ENCODE results near the gene FBXL19. TPM values are rescaled to one million over a fixed set of nuclear protein-coding genes. Genes with fewer than 3 reads are reported as not detected.
A peak's percentile ranks its signal among the peaks of the same experiment; 100 is the strongest.

Gene FBXL19
- total and polyA plus RNA-seq, 2 of the 13 experiments (the other 11 are each of a cell fraction or from before 2014, with no cell fraction given) = 6.0 to 13.7 TPM

DNA sequence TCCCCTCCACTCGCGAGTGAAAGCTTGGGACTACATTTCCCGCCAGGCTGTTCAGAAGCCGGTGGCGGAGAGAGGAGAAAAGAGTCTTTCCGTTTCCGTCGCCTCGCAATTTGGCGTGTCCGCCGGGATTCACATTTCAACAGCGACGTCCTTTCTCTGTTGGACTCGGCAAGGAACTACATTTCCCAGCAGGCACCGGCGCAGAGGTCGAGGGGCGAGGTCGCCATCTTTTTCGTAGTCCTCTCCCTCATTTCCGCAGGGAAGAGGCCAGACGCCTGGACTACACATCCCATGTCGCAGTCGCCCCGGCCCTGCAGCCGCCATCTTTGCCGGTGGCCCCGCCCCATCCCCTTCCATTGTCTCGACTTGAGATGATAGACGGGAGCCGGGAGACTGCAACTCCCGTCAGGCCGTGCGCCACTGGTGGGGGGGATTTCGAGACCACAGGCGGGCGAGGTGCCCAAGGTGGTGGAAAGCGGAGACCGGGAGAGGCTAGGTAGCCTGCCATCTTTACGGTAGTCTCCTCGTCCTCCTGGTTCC lies 882 bp upstream of the FBXL19 start (continued):
- TF ChIP-seq, protein P1, sequence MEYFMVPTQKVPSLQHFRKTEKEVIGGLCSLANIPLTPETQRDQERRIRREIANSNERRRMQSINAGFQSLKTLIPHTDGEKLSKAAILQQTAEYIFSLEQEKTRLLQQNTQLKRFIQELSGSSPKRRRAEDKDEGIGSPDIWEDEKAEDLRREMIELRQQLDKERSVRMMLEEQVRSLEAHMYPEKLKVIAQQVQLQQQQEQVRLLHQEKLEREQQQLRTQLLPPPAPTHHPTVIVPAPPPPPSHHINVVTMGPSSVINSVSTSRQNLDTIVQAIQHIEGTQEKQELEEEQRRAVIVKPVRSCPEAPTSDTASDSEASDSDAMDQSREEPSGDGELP (IDR thresholded peaks at IDR 0.05; ENCODE audit: borderline replicate concordance, low read depth) = no peak; the same call in 1 of the 2 replicates
- TF ChIP-seq ZNF317 (CRISPR knock-in tag; IDR thresholded peaks at IDR 0.05) (peak; percentile 90; the same call in 1 of the 2 replicates), ZNF605 (CRISPR knock-in tag; IDR thresholded peaks at IDR 0.05) (peak; percentile 92), HIVEP1 (CRISPR knock-in tag; IDR thresholded peaks at IDR 0.05) (peak; percentile 77), ZSCAN9 (CRISPR knock-in tag; IDR thresholded peaks at IDR 0.05; ENCODE audit: borderline replicate concordance) (no peak), JARID2 (CRISPR knock-in tag; IDR thresholded peaks at IDR 0.05; ENCODE audit: insufficient replicate concordance) (no peak), CBX5 (CRISPR knock-in tag; IDR thresholded peaks at IDR 0.05; ENCODE audit: borderline replicate concordance) (peak; percentile 33; the same call in 1 of the 2 replicates), ZNF124 (CRISPR knock-in tag; IDR thresholded peaks at IDR 0.05) (0 out of 2 replicates have a peak, but pooled peaks have one; percentile 13), HCFC1 (IDR thresholded peaks at IDR 0.05; ENCODE audit: low read depth, low read length) (peak; percentile 98), TGIF2 (CRISPR knock-in tag; IDR thresholded peaks at IDR 0.05) (no peak), BORCS8-MEF2B (CRISPR knock-in tag; IDR thresholded peaks at IDR 0.05) (no peak; the same call in 1 of the 2 replicates), ZKSCAN8 (CRISPR knock-in tag; IDR thresholded peaks at IDR 0.05; ENCODE audit: borderline replicate concordance) (peak; percentile 30; the same call in 1 of the 2 replicates), NFKB2 (CRISPR knock-in tag; IDR thresholded peaks at IDR 0.05; ENCODE audit: borderline replicate concordance) (no peak)
- TF ChIP-seq, protein P2, sequence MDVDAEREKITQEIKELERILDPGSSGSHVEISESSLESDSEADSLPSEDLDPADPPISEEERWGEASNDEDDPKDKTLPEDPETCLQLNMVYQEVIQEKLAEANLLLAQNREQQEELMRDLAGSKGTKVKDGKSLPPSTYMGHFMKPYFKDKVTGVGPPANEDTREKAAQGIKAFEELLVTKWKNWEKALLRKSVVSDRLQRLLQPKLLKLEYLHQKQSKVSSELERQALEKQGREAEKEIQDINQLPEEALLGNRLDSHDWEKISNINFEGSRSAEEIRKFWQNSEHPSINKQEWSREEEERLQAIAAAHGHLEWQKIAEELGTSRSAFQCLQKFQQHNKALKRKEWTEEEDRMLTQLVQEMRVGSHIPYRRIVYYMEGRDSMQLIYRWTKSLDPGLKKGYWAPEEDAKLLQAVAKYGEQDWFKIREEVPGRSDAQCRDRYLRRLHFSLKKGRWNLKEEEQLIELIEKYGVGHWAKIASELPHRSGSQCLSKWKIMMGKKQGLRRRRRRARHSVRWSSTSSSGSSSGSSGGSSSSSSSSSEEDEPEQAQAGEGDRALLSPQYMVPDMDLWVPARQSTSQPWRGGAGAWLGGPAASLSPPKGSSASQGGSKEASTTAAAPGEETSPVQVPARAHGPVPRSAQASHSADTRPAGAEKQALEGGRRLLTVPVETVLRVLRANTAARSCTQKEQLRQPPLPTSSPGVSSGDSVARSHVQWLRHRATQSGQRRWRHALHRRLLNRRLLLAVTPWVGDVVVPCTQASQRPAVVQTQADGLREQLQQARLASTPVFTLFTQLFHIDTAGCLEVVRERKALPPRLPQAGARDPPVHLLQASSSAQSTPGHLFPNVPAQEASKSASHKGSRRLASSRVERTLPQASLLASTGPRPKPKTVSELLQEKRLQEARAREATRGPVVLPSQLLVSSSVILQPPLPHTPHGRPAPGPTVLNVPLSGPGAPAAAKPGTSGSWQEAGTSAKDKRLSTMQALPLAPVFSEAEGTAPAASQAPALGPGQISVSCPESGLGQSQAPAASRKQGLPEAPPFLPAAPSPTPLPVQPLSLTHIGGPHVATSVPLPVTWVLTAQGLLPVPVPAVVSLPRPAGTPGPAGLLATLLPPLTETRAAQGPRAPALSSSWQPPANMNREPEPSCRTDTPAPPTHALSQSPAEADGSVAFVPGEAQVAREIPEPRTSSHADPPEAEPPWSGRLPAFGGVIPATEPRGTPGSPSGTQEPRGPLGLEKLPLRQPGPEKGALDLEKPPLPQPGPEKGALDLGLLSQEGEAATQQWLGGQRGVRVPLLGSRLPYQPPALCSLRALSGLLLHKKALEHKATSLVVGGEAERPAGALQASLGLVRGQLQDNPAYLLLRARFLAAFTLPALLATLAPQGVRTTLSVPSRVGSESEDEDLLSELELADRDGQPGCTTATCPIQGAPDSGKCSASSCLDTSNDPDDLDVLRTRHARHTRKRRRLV (CRISPR knock-in tag; IDR thresholded peaks at IDR 0.05) = peak; percentile 87; the same call in 1 of the 2 replicates
- TF ChIP-seq, protein P3, sequence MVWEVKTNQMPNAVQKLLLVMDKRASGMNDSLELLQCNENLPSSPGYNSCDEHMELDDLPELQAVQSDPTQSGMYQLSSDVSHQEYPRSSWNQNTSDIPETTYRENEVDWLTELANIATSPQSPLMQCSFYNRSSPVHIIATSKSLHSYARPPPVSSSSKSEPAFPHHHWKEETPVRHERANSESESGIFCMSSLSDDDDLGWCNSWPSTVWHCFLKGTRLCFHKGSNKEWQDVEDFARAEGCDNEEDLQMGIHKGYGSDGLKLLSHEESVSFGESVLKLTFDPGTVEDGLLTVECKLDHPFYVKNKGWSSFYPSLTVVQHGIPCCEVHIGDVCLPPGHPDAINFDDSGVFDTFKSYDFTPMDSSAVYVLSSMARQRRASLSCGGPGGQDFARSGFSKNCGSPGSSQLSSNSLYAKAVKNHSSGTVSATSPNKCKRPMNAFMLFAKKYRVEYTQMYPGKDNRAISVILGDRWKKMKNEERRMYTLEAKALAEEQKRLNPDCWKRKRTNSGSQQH (CRISPR knock-in tag; IDR thresholded peaks at IDR 0.05; ENCODE audit: low read depth) = no peak; the same call in 1 of the 2 replicates
- TF ChIP-seq, protein P4, sequence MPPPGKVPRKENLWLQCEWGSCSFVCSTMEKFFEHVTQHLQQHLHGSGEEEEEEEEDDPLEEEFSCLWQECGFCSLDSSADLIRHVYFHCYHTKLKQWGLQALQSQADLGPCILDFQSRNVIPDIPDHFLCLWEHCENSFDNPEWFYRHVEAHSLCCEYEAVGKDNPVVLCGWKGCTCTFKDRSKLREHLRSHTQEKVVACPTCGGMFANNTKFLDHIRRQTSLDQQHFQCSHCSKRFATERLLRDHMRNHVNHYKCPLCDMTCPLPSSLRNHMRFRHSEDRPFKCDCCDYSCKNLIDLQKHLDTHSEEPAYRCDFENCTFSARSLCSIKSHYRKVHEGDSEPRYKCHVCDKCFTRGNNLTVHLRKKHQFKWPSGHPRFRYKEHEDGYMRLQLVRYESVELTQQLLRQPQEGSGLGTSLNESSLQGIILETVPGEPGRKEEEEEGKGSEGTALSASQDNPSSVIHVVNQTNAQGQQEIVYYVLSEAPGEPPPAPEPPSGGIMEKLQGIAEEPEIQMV (CRISPR knock-in tag; IDR thresholded peaks at IDR 0.05; ENCODE audit: low read depth) = peak; percentile 72

Data from HepG2 (cell line).